Hematopoietic multipotent progenitor cell treated with erythropoietin and hydrocortisone succinate and interleukin-3 and kit ligand, for 4 days (in vitro differentiated cells): Measurements from ENCODE around the gene SEMA6D.

ENCODE experiments used
- DNase-seq: peaks from one replicate; pipeline ENCODE4 v3.0.0-alpha.2; 2015

Gene SEMA6D

GRCh38 chr15:47746516-47746915 lies 29.2 kb downstream of the SEMA6D start:
- no peak for DNase-seq

- DNase-seq, result no peak
These were observed 32.9 kb downstream of the SEMA6D start for GRCh38 chr15:47750030-47750739.

GRCh38 chr15:47750740-47751262 lies 33.5 kb downstream of the SEMA6D start:
- no peak for DNase-seq

GRCh38 chr15:47753591-47753990 lies 36.3 kb downstream of the SEMA6D start:
- DNase-seq, result no peak

- no peak for DNase-seq
These were observed 37.0 kb downstream of the SEMA6D start for GRCh38 chr15:47754312-47754711.

GRCh38 chr15:47755941-47756340 lies 38.6 kb downstream of the SEMA6D start:
- no peak for DNase-seq

GRCh38 chr15:47756872-47757271 lies 39.6 kb downstream of the SEMA6D start:
- DNase-seq, result no peak

- no peak for DNase-seq
These were observed 40.0 kb downstream of the SEMA6D start for GRCh38 chr15:47757331-47757730.

- no peak for DNase-seq
These were observed 45.3 kb downstream of the SEMA6D start for GRCh38 chr15:47762621-47763020.

GRCh38 chr15:47764666-47765065 lies 47.4 kb downstream of the SEMA6D start:
- DNase-seq, result no peak

- DNase-seq, result no peak
These were observed 49.1 kb downstream of the SEMA6D start for GRCh38 chr15:47766406-47766805.

- no peak for DNase-seq
These were observed 49.7 kb downstream of the SEMA6D start for GRCh38 chr15:47767035-47767434.

GRCh38 chr15:47768735-47769134 lies 51.4 kb downstream of the SEMA6D start:
- DNase-seq, result no peak

- no peak for DNase-seq
These were observed 51.9 kb downstream of the SEMA6D start for GRCh38 chr15:47769166-47769565.

GRCh38 chr15:47773143-47773542 lies 55.8 kb downstream of the SEMA6D start:
- DNase-seq, result no peak

GRCh38 chr15:47778263-47778770 lies 61.0 kb downstream of the SEMA6D start:
- DNase-seq, result no peak

- no peak for DNase-seq
These were observed 63.7 kb downstream of the SEMA6D start for GRCh38 chr15:47780971-47781370.

GRCh38 chr15:47781527-47781926 lies 64.2 kb downstream of the SEMA6D start:
- no peak for DNase-seq

- DNase-seq, result no peak
These were observed 67.5 kb downstream of the SEMA6D start for GRCh38 chr15:47784820-47785219.

GRCh38 chr15:47786371-47786770 lies 69.1 kb downstream of the SEMA6D start:
- no peak for DNase-seq

- DNase-seq, result no peak
These were observed 70.6 kb downstream of the SEMA6D start for GRCh38 chr15:47787875-47788274.

GRCh38 chr15:47788685-47789084 lies 71.4 kb downstream of the SEMA6D start:
- no peak for DNase-seq

- DNase-seq, result no peak
These were observed 73.9 kb downstream of the SEMA6D start for GRCh38 chr15:47791161-47791560.

GRCh38 chr15:47792231-47792630 lies 74.9 kb downstream of the SEMA6D start:
- DNase-seq, result no peak
